Thymus (tissue), 11 donors: ENCODE measurements around the gene ABCD1. TPM values are rescaled to one million over a fixed set of nuclear protein-coding genes. Genes with fewer than 3 reads are reported as not detected.
"Not testable (repeated sequence)": the region's sequence is repeated elsewhere in the genome, so short reads cannot be mapped to it uniquely, and the experiment has no call there.

Source experiments
- DNase-seq, 9 donors: peaks; one replicate each; pipeline ENCODE4 v3.0.0-alpha.2; 2013; ENCODE audit warnings: low spot score in 9 of 9, low read depth in 6 of 9, missing footprints in 1 of 9
- H3K27ac ChIP-seq, 2 donors: one replicate each; pipeline ENCODE4 v1.5.1; 2013; ENCODE audit warnings: control low read depth in 1 of 2, low read depth in 1 of 2, low read length in 1 of 2, mild to moderate bottlenecking in 1 of 2, moderate library complexity in 1 of 2
- H3K27me3 ChIP-seq, 2 donors: one replicate each; pipeline ENCODE4 v1.5.1; 2013; ENCODE audit warnings: low read length in 1 of 2; ENCODE audit not compliant: control insufficient read depth in 2 of 2, insufficient read depth in 1 of 2
- H3K36me3 ChIP-seq, 2 donors: one replicate each; pipeline ENCODE4 v1.5.1; 2013; ENCODE audit warnings: low read length in 1 of 2, mild to moderate bottlenecking in 1 of 2, moderate library complexity in 1 of 2; ENCODE audit not compliant: control insufficient read depth in 2 of 2, insufficient read depth in 2 of 2
- H3K4me1 ChIP-seq, 2 donors: one replicate each; pipeline ENCODE4 v1.5.1; 2013; ENCODE audit warnings: low read length in 2 of 2; ENCODE audit not compliant: control insufficient read depth in 2 of 2, insufficient read depth in 2 of 2
- H3K4me3 ChIP-seq, 2 donors: one replicate each; pipeline ENCODE4 v1.5.1; 2013; ENCODE audit warnings: low read length in 2 of 2, control low read depth in 1 of 2, mild to moderate bottlenecking in 1 of 2
- H3K9me3 ChIP-seq, 2 donors: one replicate each; pipeline ENCODE4 v1.5.1; 2013; ENCODE audit warnings: low read length in 1 of 2, mild to moderate bottlenecking in 1 of 2; ENCODE audit not compliant: control insufficient read depth in 2 of 2, insufficient read depth in 1 of 2
- WGBS: extraction: QIAGEN DNeasy Blood & Tissue Kit; methylation state at CpG from one replicate; pipeline ENCODE4 v1.1.7; 2013; 5-methylcytosine and 5-hydroxymethylcytosine counted together
- polyA plus RNA-seq: library from polyadenylated mRNA; stranded (reverse); fragments of 200-250 nt; gene quantifications from one replicate; pipeline ENCODE4 v1.2.3, GENCODE V29; 2013
- total RNA-seq: library from RNA; stranded (reverse); fragments of 120-200 nt; gene quantifications from one replicate; pipeline ENCODE4 v1.2.4, GENCODE V29; 2013
- donor health status: healthy.

Gene ABCD1
- total and polyA plus RNA-seq, 2 donors, result 4.7 to 6.8 TPM

DNA sequence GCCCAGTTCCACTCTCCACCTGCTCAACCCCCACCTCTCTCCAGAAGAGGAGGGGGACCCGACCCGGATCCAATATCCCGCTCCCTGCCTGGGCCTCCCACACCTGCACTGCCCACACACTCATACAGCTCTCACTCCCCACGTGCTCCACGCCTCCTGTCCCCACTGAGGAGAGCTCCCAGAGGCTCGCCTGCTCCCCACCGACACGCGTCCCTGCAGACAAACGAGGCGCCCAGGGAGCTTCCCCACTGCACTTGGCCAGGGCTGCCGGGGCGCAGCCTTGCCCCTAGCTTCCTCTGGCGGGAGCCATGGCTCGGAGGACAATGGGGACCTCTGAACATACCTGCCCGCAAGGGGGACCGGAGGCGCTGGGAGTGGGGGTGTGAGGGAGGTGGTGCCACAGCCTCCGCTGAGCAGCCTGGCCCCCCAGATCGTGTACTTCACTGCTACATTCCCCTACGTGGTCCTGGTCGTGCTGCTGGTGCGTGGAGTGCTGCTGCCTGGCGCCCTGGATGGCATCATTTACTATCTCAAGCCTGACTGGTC, 32.0 kb upstream of the ABCD1 start:
- 80% methylated on average over 24 of the region's 24 CpGs for WGBS
- no peak overlapping the region for H3K4me3 ChIP-seq
- peaks cover 6 to 27% of the 10 kb centered on the region in 2 donors for H3K27me3 ChIP-seq
- no peaks in the 10 kb centered on the region for H3K4me1 ChIP-seq
- no peak overlapping the region for H3K27ac ChIP-seq
- peaks cover 0 to 3% of the 10 kb centered on the region in 2 donors for H3K9me3 ChIP-seq
- DNase-seq, result no peak
- H3K36me3 ChIP-seq, result peaks cover 4% of the 10 kb centered on the region in 2 donors

DNA sequence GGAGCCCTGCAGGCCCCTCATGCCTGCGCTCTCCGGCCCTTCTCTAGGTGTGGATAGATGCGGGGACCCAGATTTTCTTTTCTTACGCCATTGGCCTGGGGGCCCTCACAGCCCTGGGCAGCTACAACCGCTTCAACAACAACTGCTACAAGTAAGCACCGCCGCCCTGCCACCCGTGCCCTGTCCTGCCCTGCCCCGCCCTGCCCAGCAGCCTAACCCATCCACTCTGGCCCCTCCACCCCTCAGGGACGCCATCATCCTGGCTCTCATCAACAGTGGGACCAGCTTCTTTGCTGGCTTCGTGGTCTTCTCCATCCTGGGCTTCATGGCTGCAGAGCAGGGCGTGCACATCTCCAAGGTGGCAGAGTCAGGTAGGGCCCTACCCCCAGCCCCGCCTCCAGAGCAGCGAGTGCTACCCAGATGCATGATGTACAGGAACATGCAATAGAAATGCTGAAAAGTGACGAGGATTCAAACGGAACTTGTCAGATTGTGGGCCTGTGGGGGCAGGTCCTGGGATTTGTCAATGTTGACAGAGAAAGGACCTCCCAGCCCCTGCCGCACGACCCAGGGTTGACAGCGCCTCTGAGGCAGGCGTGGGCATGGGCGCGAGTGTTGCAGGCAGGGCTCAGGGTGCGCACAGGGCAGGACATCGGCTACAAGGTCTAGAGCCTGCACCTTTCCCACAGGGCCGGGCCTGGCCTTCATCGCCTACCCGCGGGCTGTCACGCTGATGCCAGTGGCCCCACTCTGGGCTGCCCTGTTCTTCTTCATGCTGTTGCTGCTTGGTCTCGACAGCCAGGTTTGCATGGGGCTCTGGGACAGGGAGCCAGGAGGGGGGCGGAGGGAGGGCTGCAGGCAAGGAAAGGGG, 31.2 kb upstream of the ABCD1 start:
- WGBS, result 93% methylated on average over 31 of the region's 31 CpGs
- peaks cover 0 to 3% of the 10 kb centered on the region in 2 donors for H3K9me3 ChIP-seq
- H3K4me1 ChIP-seq, result no peaks in the 10 kb centered on the region
- no peak for DNase-seq
- peaks cover 4 to 6% of the 10 kb centered on the region in 2 donors for H3K36me3 ChIP-seq
- peaks cover 6 to 27% of the 10 kb centered on the region in 2 donors for H3K27me3 ChIP-seq
- H3K27ac ChIP-seq, result no peak overlapping the region
- H3K4me3 ChIP-seq, result no peak overlapping the region

DNA sequence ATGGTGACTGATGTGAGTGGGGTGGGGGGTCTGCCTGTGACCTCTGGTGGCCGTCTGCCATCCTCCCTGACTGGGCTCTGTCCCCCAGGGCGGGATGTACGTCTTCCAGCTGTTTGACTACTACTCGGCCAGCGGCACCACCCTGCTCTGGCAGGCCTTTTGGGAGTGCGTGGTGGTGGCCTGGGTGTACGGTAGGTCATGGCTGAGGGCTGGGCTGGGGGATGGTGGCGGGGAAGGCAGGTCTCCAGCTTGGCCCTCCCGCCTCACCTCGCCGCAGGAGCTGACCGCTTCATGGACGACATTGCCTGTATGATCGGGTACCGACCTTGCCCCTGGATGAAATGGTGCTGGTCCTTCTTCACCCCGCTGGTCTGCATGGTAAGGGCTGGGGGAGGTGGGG, 30.4 kb upstream of the ABCD1 start:
- 97% methylated on average over 16 of the region's 16 CpGs for WGBS
- H3K9me3 ChIP-seq, DNase-seq, H3K27ac ChIP-seq, H3K4me3 ChIP-seq, H3K4me1 ChIP-seq: not testable (repeated sequence)
- Histone ChIP-seq H3K27me3 (peaks cover 6 to 25% of the 10 kb centered on the region in 2 donors), H3K36me3 (peaks cover 4 to 13% of the 10 kb centered on the region in 2 donors)

DNA sequence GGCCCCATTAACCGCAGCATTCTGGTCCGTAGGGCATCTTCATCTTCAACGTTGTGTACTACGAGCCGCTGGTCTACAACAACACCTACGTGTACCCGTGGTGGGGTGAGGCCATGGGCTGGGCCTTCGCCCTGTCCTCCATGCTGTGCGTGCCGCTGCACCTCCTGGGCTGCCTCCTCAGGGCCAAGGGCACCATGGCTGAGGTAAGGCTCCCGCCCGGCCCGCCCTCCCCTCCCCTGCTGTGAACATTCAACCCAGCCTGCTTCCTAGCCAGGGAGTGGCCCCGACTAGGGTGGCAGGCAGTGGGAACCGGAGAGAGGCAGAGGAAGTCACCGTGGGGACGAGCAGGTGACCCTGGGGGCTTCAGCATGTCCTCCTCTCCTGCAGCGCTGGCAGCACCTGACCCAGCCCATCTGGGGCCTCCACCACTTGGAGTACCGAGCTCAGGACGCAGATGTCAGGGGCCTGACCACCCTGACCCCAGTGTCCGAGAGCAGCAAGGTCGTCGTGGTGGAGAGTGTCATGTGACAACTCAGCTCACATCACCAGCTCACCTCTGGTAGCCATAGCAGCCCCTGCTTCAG, 29.9 kb upstream of the ABCD1 start:
- Histone ChIP-seq H3K9me3 (no peaks in the 10 kb centered on the region), H3K27me3 (peaks cover 1 to 19% of the 10 kb centered on the region in 2 donors), H3K4me3 (no peak overlapping the region), H3K36me3 (peaks cover 4 to 16% of the 10 kb centered on the region in 2 donors), H3K27ac (no peak overlapping the region), H3K4me1 (no peaks in the 10 kb centered on the region)
- 96% methylated on average over 23 of the region's 23 CpGs for WGBS
- no peak for DNase-seq

DNA sequence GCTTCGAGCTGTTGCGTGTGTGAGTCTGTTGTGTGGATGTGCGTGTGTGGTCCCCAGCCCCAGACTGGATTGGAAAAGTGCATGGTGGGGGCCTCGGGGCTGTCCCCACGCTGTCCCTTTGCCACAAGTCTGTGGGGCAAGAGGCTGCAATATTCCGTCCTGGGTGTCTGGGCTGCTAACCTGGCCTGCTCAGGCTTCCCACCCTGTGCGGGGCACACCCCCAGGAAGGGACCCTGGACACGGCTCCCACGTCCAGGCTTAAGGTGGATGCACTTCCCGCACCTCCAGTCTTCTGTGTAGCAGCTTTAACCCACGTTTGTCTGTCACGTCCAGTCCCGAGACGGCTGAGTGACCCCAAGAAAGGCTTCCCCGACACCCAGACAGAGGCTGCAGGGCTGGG, 28.6 kb upstream of the ABCD1 start:
- Histone ChIP-seq H3K4me1 (no peaks in the 10 kb centered on the region), H3K4me3 (no peak overlapping the region), H3K36me3 (peaks cover 9 to 22% of the 10 kb centered on the region in 2 donors), H3K27me3 (peaks cover 0 to 6% of the 10 kb centered on the region in 2 donors), H3K9me3 (no peaks in the 10 kb centered on the region), H3K27ac (no peak overlapping the region)
- no peak for DNase-seq
- 96% methylated on average over 15 of the region's 15 CpGs for WGBS

DNA sequence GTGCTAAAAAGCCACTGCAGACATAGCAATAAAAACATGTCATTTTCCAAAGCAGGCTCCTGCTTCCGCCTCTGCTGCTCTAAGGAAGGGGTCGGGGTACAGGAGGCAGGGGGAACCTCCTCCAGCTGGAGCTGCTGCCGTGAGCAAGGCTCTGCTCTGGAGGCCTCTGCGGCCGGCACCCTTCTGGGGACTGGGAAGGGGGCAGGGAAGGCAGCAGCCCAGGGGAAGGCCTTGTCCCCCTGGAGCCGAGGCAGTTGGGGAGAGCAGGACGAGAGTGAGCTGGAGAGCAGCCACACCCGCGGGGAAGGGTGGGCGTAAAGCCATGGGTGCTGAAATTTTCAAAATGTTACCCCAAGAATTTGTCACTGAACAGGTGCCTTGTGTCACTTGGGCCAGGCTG, 28.1 kb upstream of the ABCD1 start:
- not testable (repeated sequence) for H3K4me1 ChIP-seq, H3K9me3 ChIP-seq, DNase-seq, H3K27ac ChIP-seq, H3K27me3 ChIP-seq, H3K4me3 ChIP-seq
- peaks cover 12 to 26% of the 10 kb centered on the region in 2 donors for H3K36me3 ChIP-seq
- WGBS, result 98% methylated on average over 10 of the region's 10 CpGs

DNA sequence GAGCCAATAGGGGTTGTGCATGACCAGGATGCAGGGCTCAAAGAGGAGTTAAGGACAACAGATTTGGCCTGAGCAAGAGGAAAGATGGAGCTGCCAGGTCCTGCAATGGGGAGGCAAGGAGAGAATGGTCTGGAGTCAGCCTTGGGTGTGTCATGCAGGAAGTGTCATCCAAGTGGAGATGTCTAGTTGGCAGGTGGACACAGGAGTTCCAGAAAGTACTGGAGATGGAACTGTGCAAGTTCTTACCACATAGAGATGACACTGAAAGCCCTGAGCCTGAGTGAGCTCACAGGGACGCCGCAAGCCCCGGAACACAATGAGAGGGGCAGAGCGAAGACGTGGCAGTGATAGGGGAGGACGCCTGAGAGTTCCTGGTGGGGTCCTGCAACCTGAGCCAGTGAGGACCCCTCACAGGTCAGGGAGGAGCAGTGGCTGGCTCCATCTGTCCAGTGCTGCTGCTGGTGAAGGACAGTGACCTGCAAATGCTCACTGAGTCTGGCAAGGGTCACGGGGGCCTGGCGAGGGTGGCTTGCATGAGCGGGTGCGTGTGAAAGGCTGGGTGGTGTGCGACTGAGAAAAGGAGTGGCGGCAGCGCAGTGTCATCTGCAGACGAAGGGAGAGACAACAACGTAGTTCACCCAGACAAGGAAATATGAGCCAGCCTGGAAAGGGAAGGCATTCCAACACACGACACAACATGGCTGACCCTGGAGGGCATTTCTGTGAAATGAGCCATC, 27.5 kb upstream of the ABCD1 start:
- peaks cover 15 to 32% of the 10 kb centered on the region in 2 donors for H3K36me3 ChIP-seq
- not testable (repeated sequence) for H3K27me3 ChIP-seq, H3K27ac ChIP-seq, DNase-seq, H3K4me1 ChIP-seq, H3K4me3 ChIP-seq, H3K9me3 ChIP-seq
- 98% methylated on average over 16 of the region's 16 CpGs for WGBS

DNA sequence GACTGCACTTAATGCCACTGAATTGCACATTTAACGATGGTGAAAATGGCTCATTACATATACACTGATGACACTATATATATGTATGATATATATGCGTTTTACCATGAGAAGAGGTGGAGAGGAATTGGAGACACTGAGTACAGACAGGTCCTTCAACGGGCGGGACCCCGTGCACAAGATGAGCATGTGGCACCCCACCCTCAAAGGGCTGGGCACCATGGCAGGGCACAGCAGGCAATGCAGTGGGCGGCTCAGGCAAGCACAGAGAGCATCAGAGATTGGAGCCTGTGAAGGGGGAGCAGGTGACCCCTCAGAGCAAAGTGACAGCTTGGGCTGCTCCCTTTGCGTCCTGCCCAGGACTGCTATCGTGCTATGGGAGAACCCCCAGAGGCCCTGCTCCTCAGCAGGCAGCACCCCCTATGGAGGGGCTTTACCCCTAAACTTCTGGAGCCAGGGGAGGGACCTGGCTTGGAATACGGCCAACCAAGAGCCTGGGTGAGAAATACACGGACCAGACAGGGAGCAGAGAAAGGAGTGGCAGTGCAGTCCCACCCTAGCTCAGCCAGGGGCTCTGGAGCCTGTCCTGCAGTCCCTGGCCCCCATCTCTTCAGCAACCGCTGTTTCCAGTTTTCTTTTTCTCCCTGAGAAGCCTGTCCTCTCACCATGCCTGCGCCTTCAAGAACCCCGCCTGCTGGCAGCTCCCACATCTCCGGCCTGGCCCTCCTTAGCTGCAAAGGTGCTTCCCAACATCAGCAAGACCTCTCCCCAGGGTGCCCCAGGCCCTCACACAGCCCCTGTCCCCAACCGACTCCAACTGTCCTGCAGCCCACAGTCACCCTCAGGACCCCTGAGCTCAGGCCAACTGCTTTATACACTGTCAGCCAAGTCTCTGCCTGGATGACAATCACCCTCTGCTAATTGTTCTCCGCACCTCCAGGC, 26.5 kb upstream of the ABCD1 start:
- no peak for DNase-seq
- Histone ChIP-seq H3K36me3 (peaks cover 15 to 42% of the 10 kb centered on the region in 2 donors), H3K27ac (no peak overlapping the region), H3K4me1 (no peaks in the 10 kb centered on the region), H3K9me3 (no peaks in the 10 kb centered on the region), H3K27me3 (no peaks in the 10 kb centered on the region), H3K4me3 (no peak overlapping the region)
- 97% methylated on average over 14 of the region's 16 CpGs for WGBS
